HCT116 (cell line): ENCODE results near the gene ETS1.

Experiments used
- CEBPB ChIP-seq: IDR thresholded peaks from 2 replicates; pipeline ENCODE4 v1.6.1; 2012; ENCODE audit warnings: low read depth
- ELF1 ChIP-seq: IDR thresholded peaks from 2 replicates; pipeline ENCODE4 v1.6.1; 2012; ENCODE audit warnings: low read depth, borderline replicate concordance
- EZH2 ChIP-seq: fragments of 200-600 bp; sonication (generic); IDR thresholded peaks from 2 replicates; pipeline ENCODE4 v1.6.1; 2017; ENCODE audit warnings: antibody characterized with exemption, mixed run types
- POLR2A ChIP-seq: IDR thresholded peaks from 2 replicates; pipeline ENCODE4 v1.7.0; 2011; ENCODE audit warnings: borderline replicate concordance; ENCODE audit not compliant: insufficient read depth, insufficient read length; ENCODE audit errors: extremely low read depth
- POLR2AphosphoS5 ChIP-seq: IDR thresholded peaks from 2 replicates; pipeline ENCODE4 v1.6.1; 2011; ENCODE audit warnings: mild to moderate bottlenecking, low read depth, low read length, moderate library complexity
- RAD21 ChIP-seq: IDR thresholded peaks from 2 replicates; pipeline ENCODE4 v1.6.1; 2012; ENCODE audit warnings: low read depth, mild to moderate bottlenecking
- SIN3A ChIP-seq: IDR thresholded peaks from 2 replicates; pipeline ENCODE4 v1.6.1; 2012; ENCODE audit warnings: low read depth
- SP1 ChIP-seq: IDR thresholded peaks from 2 replicates; pipeline ENCODE4 v1.6.1; 2012; ENCODE audit warnings: low read depth
- TF ChIP-seq, protein P1 (sequence below), 3 experiments: fragments of 200-600 bp in 1 of 3; sonication (generic) in 1 of 3; IDR thresholded peaks in 2 of 3; conservative IDR thresholded peaks in 1 of 3; 2 replicates each; pipeline ENCODE4 v1.5.1; 2012 to 2017; ENCODE audit warnings: low read depth in 2 of 3, low read length in 2 of 3, antibody characterized with exemption in 1 of 3, borderline replicate concordance in 1 of 3, control low read depth in 1 of 3, mild to moderate bottlenecking in 1 of 3, mixed read lengths in 1 of 3, mixed run types in 1 of 3, moderate library complexity in 1 of 3; ENCODE audit not compliant: insufficient read depth in 1 of 3
- TF ChIP-seq, protein P2 (sequence below): IDR thresholded peaks from 2 replicates; pipeline ENCODE4 v1.6.1; 2012
- TF ChIP-seq, protein P3 (sequence below): IDR thresholded peaks from 2 replicates; pipeline ENCODE4 v1.6.1; 2012; ENCODE audit warnings: low read depth

DNA sequence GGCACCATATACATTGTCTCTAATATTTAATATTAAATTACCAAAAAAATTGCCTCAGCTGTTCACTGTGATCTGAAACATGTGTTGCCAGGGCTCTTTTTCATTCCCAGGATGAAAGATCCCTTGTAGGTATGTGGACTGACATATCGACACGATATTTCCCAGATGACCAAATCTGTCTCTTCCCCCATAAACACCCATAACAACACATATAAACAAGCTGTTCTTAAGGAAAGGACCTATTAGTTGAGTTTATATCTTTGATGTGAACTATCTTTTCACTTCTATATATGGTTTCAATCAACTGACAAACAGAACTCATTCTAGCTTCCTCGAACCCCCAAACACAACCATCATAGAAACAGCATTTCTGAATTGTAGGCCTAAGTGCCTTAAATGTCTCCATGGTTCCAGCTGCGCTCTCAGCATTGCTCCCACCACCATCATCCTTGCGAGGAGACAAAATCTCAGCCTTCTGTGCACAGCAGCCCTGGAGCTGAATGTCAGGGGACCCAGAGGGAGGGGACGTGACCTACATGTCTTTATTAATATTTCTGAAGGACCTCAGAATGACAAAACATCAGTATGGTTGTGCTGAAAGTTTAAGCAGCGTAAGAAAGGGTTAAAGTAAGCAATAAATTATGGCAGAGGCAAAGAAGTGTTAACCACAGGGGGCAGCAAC, 67.0 kb downstream of the ETS1 start:
- TF ChIP-seq, protein P1, sequence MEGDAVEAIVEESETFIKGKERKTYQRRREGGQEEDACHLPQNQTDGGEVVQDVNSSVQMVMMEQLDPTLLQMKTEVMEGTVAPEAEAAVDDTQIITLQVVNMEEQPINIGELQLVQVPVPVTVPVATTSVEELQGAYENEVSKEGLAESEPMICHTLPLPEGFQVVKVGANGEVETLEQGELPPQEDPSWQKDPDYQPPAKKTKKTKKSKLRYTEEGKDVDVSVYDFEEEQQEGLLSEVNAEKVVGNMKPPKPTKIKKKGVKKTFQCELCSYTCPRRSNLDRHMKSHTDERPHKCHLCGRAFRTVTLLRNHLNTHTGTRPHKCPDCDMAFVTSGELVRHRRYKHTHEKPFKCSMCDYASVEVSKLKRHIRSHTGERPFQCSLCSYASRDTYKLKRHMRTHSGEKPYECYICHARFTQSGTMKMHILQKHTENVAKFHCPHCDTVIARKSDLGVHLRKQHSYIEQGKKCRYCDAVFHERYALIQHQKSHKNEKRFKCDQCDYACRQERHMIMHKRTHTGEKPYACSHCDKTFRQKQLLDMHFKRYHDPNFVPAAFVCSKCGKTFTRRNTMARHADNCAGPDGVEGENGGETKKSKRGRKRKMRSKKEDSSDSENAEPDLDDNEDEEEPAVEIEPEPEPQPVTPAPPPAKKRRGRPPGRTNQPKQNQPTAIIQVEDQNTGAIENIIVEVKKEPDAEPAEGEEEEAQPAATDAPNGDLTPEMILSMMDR (IDR thresholded peaks at IDR 0.05 in 2 of 3, conservative IDR thresholded peaks at IDR 0.05 in 1 of 3; ENCODE audit: borderline replicate concordance in 1 of 3, insufficient read depth in 1 of 3, low read depth in 2 of 3, low read length in 2 of 3): 0 out of 6 replicates have a peak, but pooled peaks of 1 of the 3 experiments have one; percentile 11
- TF ChIP-seq CEBPB (no peak), EZH2 (no peak), POLR2A (no peak), SP1 (no peak), RAD21 (no peak), POLR2AphosphoS5 (no peak), SIN3A (no peak), ELF1 (no peak)
- TF ChIP-seq, protein P2, sequence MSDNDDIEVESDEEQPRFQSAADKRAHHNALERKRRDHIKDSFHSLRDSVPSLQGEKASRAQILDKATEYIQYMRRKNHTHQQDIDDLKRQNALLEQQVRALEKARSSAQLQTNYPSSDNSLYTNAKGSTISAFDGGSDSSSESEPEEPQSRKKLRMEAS: no peak
- TF ChIP-seq, protein P3, sequence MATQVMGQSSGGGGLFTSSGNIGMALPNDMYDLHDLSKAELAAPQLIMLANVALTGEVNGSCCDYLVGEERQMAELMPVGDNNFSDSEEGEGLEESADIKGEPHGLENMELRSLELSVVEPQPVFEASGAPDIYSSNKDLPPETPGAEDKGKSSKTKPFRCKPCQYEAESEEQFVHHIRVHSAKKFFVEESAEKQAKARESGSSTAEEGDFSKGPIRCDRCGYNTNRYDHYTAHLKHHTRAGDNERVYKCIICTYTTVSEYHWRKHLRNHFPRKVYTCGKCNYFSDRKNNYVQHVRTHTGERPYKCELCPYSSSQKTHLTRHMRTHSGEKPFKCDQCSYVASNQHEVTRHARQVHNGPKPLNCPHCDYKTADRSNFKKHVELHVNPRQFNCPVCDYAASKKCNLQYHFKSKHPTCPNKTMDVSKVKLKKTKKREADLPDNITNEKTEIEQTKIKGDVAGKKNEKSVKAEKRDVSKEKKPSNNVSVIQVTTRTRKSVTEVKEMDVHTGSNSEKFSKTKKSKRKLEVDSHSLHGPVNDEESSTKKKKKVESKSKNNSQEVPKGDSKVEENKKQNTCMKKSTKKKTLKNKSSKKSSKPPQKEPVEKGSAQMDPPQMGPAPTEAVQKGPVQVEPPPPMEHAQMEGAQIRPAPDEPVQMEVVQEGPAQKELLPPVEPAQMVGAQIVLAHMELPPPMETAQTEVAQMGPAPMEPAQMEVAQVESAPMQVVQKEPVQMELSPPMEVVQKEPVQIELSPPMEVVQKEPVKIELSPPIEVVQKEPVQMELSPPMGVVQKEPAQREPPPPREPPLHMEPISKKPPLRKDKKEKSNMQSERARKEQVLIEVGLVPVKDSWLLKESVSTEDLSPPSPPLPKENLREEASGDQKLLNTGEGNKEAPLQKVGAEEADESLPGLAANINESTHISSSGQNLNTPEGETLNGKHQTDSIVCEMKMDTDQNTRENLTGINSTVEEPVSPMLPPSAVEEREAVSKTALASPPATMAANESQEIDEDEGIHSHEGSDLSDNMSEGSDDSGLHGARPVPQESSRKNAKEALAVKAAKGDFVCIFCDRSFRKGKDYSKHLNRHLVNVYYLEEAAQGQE: no peak
